ENCODE data around the gene STYX. TPM values are rescaled to one million over a fixed set of nuclear protein-coding genes. Genes with fewer than 3 reads are reported as not detected.

The STYX gene
- total RNA-seq, 4 donors from 2014 or later, result 19.3 to 26.1 (median 22.5) TPM

DNA sequence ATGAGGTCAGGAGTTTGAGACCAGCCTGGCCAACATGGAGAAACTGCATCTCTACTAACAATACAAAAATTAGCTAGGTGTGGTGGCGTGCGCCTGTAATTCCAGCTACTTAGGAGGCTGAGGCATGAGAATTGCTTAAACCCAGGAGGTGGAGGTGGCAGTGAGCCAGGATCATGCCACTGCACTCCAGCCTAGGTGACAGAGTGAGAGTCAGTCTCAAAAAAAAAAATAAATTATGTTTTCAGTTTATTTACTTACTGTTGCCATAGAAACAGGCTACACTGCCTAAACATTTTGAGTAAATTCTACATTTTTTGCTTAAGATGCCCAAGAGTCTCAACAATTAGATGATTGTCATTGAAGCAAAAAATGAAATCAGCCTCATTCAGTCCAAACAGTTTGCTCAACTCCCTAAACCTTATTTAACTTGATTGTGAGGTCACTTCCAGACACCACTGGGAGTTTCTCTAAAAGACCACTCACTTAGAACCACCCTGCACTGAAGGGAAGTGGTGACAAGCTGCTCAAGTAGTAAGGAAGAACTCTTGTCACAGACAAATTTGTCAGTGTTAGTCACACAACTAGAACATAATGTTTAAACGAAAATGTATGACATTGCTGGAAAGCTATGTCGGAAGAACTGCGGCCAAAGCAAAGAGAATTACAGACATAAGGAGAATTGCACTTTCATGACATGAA is 71.2 kb downstream of the STYX start:
- Histone ChIP-seq H3K36me3 (no peaks in the 10 kb centered on the region), H3K27ac (peak overlapping the region; percentile 2 to 74 (median 72)), H3K4me3 (no peak overlapping the region), H3K4me1 (peaks cover 0 to 13% (median 0%) of the 10 kb centered on the region in 3 donors), H3K9me3 (no peaks in the 10 kb centered on the region), H3K27me3 (no peaks in the 10 kb centered on the region)
- 12 to 44% methylated on average over 3 to 5 of the region's 5 CpGs for WGBS, 2 donors (ENCODE audit: low coverage in 1 of 2)
- TF ChIP-seq, protein P1, sequence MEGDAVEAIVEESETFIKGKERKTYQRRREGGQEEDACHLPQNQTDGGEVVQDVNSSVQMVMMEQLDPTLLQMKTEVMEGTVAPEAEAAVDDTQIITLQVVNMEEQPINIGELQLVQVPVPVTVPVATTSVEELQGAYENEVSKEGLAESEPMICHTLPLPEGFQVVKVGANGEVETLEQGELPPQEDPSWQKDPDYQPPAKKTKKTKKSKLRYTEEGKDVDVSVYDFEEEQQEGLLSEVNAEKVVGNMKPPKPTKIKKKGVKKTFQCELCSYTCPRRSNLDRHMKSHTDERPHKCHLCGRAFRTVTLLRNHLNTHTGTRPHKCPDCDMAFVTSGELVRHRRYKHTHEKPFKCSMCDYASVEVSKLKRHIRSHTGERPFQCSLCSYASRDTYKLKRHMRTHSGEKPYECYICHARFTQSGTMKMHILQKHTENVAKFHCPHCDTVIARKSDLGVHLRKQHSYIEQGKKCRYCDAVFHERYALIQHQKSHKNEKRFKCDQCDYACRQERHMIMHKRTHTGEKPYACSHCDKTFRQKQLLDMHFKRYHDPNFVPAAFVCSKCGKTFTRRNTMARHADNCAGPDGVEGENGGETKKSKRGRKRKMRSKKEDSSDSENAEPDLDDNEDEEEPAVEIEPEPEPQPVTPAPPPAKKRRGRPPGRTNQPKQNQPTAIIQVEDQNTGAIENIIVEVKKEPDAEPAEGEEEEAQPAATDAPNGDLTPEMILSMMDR (IDR thresholded peaks at IDR 0.05), result no peak
- TF ChIP-seq EP300 (IDR thresholded peaks at IDR 0.05) (no peak), POLR2A (IDR thresholded peaks at IDR 0.05) (no peak), POLR2AphosphoS5 (IDR thresholded peaks at IDR 0.05) (peak; percentile 78)
- ATAC-seq, result peak; percentile 68

DNA sequence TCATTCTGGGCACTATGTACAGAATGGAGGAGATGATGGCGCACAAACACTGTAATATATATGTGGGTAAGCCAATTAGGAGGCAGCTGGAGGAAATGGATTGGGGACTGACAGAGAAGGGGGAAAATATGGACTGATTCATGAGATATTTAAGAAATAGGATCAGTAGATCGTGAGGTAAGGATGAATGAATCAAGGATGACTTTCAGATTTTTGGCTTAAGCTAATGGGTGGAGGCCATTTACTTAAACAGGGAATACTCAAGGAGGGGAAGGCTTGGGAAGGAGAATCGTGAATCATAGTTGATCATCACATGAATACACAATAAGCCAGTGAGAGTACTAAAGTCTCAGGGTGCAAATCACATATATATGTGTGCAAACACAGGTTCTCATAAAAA is 72.6 kb downstream of the STYX start:
- no peak overlapping the region for H3K4me3 ChIP-seq

DNA sequence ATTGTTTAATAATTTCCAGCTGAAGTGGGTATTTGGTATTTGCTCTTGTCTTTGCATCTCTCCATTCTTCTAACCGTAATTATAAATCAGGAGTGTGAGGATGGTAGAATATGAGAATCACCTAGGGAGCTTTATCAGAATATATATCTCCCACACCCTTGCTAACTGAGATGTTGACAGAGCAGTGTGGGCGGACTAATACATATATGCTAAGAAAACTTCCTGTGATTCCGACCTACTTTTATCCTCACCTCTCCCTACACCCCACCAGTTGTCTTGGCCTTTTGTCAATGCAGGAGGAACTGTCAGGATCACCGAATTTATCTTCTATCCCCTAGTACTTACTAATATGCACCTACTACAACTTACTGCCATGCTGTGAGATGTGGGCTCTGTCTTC is 76.1 kb downstream of the STYX start:
- ATAC-seq, result no peak
- peaks cover 0 to 9% (median 0%) of the 10 kb centered on the region in 3 donors for H3K4me1 ChIP-seq
- 79 to 90% methylated on average over 4 of the region's 4 CpGs for WGBS, 2 donors (ENCODE audit: low coverage in 1 of 2)
- no peaks in the 10 kb centered on the region for H3K27me3 ChIP-seq
- H3K27ac ChIP-seq, result no peak overlapping the region
- no peaks in the 10 kb centered on the region for H3K36me3 ChIP-seq
- TF ChIP-seq, protein P1 (IDR thresholded peaks at IDR 0.05), result no peak
- TF ChIP-seq POLR2A (IDR thresholded peaks at IDR 0.05) (no peak), EP300 (IDR thresholded peaks at IDR 0.05) (no peak), POLR2AphosphoS5 (IDR thresholded peaks at IDR 0.05) (no peak)
- no peaks in the 10 kb centered on the region for H3K9me3 ChIP-seq
- H3K4me3 ChIP-seq, result no peak overlapping the region

More for the DNA sequence above, 72.6 kb downstream of the STYX start:
- Histone ChIP-seq H3K9me3 (no peaks in the 10 kb centered on the region), H3K27ac (peak overlapping the region in 1 of 4 donors; percentile 74), H3K36me3 (no peaks in the 10 kb centered on the region), H3K27me3 (no peaks in the 10 kb centered on the region), H3K4me1 (peaks cover 0 to 13% (median 0%) of the 10 kb centered on the region in 3 donors)
- ATAC-seq, result no peak
- 59 to 78% methylated on average over 3 of the region's 3 CpGs for WGBS, 2 donors (ENCODE audit: low coverage in 1 of 2)
- TF ChIP-seq, protein P1 (IDR thresholded peaks at IDR 0.05), result no peak
- TF ChIP-seq POLR2A (IDR thresholded peaks at IDR 0.05) (no peak), EP300 (IDR thresholded peaks at IDR 0.05) (no peak), POLR2AphosphoS5 (IDR thresholded peaks at IDR 0.05) (no peak)

DNA sequence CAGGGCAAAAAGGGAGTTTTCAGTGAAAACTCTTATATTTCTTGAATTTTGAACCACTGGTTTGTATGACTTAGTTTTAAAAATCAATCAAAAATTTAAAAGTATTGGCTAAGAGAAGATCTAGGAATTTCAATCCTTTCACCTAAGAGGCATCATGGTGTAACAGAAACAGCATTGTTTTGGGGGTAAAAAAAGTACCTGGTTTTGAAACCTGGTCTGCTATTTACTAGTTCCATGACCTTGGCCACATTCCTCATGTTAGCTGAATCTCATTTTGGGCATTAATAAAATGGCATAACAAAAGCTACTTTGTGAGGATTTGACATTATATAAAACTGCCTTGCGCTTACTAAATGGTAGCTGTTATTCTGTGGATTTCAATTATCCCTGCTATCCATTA is 78.1 kb downstream of the STYX start:
- no peak for ATAC-seq
- Histone ChIP-seq H3K4me1 (no peaks in the 10 kb centered on the region), H3K4me3 (no peak overlapping the region), H3K9me3 (no peaks in the 10 kb centered on the region), H3K36me3 (no peaks in the 10 kb centered on the region), H3K27ac (no peak overlapping the region), H3K27me3 (no peaks in the 10 kb centered on the region)
- no peak for TF ChIP-seq POLR2A (IDR thresholded peaks at IDR 0.05)
- TF ChIP-seq EP300 (IDR thresholded peaks at IDR 0.05), result no peak
- TF ChIP-seq, protein P1 (IDR thresholded peaks at IDR 0.05), result no peak
- 100% methylated on average over 1 of the region's 1 CpG for WGBS, 2 donors (ENCODE audit: low coverage in 1 of 2)

DNA sequence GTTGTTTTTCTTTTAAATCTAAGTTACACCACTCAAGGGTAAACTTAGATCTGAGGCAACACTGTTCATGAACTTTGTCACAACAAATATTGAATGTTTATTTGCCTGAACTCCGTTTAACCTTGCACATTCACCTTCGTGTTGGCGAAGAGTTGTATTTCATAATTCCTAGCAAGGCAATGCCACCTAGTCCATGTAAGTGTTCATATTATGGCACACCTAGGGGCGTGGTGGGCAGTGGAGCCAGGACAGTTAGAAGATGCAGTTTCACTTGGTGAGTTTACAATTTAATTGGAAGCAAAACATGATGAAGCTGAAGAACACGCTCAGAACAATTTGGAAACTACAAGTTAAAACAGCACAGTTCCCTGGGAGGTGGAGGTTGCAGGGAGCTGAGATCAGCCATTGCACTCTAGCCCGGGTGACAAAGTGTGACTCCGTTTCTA is 91.9 kb downstream of the STYX start:
- Histone ChIP-seq H3K9me3 (no peaks in the 10 kb centered on the region), H3K36me3 (no peaks in the 10 kb centered on the region), H3K4me3 (no peak overlapping the region), H3K4me1 (peaks cover 0 to 5% (median 0%) of the 10 kb centered on the region in 3 donors), H3K27me3 (no peaks in the 10 kb centered on the region), H3K27ac (no peak overlapping the region)
- no peak for TF ChIP-seq EP300 (IDR thresholded peaks at IDR 0.05)
- no peak for TF ChIP-seq POLR2A (IDR thresholded peaks at IDR 0.05)
- no peak for TF ChIP-seq POLR2AphosphoS5 (IDR thresholded peaks at IDR 0.05)
- ATAC-seq, result no peak
- WGBS, 2 donors (ENCODE audit: low coverage in 1 of 2), result 67 to 78% methylated on average over 4 to 6 of the region's 7 CpGs
